Tibial nerve (tissue), 4 donors: ENCODE results near the gene RIOK1.

Source experiments
- EP300 ChIP-seq, 2 donors: sonication (generic); formaldehyde crosslinking; IDR thresholded peaks; one replicate each; pipeline ENCODE4 v1.6.1; 2017; ENCODE audit warnings: antibody characterized with exemption in 2 of 2, mild to moderate bottlenecking in 1 of 2
- POLR2A ChIP-seq, 2 donors: fragments of 450-650 bp; IDR thresholded peaks; one replicate each; pipeline ENCODE4 v1.6.1; 2017; ENCODE audit warnings: antibody characterized with exemption in 2 of 2, mild to moderate bottlenecking in 2 of 2, moderate library complexity in 2 of 2
- TF ChIP-seq, protein P1 (sequence below), 5 experiments: fragments of 200-600 bp in 3 of 5; fragments of 450-650 bp in 2 of 5; sonication (generic) in 3 of 5; IDR thresholded peaks; one replicate each; pipeline ENCODE4 v1.5.1; 2016 to 2019; ENCODE audit warnings: antibody characterized with exemption in 5 of 5, mild to moderate bottlenecking in 3 of 5, moderate library complexity in 2 of 5

GRCh38 chr6:7381092-7381491, 8.5 kb upstream of the RIOK1 start:
- TF ChIP-seq POLR2A (IDR thresholded peaks at IDR 0.05) = no peak
- TF ChIP-seq, protein P1, sequence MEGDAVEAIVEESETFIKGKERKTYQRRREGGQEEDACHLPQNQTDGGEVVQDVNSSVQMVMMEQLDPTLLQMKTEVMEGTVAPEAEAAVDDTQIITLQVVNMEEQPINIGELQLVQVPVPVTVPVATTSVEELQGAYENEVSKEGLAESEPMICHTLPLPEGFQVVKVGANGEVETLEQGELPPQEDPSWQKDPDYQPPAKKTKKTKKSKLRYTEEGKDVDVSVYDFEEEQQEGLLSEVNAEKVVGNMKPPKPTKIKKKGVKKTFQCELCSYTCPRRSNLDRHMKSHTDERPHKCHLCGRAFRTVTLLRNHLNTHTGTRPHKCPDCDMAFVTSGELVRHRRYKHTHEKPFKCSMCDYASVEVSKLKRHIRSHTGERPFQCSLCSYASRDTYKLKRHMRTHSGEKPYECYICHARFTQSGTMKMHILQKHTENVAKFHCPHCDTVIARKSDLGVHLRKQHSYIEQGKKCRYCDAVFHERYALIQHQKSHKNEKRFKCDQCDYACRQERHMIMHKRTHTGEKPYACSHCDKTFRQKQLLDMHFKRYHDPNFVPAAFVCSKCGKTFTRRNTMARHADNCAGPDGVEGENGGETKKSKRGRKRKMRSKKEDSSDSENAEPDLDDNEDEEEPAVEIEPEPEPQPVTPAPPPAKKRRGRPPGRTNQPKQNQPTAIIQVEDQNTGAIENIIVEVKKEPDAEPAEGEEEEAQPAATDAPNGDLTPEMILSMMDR (IDR thresholded peaks at IDR 0.05) = no peak
- TF ChIP-seq EP300 (IDR thresholded peaks at IDR 0.05) = no peak
